CD4-positive, alpha-beta T cell treated with Interleukin-4 for 4 hours (primary cell): ENCODE measurements around the gene ADAM15.

Experiments used
- DNase-seq: peaks from one replicate; pipeline ENCODE4 v3.0.0-alpha.2; 2020

ADAM15 gene

DNA sequence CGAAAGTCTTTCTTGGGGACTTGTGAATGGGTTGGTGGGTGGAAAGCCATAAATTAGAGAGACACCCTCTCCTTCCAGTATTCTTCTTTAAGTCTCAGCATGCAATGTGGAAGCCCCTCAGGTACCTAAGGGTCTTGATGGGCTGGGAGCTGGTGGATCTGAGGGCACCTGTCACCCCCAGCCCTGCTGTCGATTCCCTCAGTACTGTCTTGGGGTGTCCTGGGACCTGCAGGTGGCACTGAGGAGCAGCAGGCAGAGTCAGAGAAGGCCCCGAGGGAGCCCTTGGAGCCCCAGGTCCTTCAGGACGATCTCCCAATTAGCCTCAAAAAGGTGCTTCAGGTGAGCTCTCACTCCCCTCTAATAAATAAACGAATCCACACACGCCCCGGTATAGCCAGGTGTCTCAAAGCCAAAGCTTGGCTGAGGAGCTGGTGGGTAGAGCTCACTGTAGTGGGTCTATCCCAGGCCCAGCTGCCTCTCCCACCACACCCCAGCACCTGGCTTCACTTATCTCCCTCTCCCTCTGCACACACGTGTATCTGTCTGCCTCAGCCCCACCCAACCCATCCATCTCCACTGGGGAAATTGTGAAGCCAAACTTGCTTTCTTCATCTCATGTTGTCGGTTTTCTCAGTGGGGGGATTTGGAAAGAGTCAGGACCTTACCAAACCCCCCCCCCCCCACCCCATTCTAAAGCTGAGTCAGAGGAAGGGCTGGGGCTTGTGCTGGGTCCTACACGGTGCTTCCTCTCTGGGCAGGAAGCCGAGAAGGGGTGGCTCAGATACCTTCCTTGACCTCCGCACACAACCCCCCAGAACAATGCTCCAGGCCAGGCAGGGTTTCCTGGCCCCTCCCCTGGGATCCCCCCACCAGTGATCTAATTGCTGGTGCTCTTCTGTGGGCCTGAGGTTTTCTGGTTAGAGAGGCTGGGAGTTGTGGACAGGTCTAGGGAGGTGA is 1.6 kb downstream of the ADAM15 start:
- no peak for DNase-seq

DNA sequence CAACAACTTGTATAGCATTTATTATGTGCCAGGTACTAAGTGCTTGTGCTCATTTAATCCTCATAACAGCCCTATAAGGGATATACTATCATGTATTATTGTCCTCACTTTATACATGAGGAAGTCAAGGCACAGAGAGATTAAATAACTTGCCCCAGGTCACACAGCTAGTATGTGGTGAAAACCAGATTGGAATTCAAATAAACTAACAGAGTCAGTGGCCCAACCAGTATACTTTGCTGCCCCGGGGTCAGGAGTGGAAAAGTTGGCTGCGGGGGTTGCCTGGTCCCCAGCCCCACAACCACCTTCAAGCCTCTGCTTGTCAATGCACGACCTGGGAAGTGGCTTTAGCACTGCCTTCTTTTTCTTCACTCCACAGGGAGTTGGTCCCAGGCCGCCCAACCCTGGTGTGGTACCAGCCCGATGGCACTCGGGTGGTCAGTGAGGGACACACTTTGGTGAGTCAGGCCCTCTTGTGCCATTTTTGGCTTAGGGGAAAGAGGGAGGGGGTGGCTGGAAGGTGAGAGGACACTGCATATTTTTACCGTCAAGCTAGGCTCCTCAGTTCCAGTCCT is 2.5 kb downstream of the ADAM15 start:
- no peak for DNase-seq

DNA sequence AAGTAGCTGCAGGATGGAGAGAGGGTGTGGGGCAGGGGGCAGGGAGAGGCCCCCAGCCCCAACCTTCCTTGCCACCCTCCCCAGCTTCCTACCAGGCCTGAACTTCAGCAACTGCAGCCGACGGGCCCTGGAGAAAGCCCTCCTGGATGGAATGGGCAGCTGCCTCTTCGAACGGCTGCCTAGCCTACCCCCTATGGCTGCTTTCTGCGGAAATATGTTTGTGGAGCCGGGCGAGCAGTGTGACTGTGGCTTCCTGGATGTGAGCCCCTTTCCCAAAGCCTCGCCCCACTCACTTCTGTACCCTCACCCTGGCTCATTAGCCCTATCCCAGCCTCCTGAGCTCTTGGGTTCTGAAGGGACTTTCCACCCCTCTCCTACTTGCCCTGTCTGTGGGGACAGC is 6.0 kb downstream of the ADAM15 start:
- DNase-seq, result no peak

DNA sequence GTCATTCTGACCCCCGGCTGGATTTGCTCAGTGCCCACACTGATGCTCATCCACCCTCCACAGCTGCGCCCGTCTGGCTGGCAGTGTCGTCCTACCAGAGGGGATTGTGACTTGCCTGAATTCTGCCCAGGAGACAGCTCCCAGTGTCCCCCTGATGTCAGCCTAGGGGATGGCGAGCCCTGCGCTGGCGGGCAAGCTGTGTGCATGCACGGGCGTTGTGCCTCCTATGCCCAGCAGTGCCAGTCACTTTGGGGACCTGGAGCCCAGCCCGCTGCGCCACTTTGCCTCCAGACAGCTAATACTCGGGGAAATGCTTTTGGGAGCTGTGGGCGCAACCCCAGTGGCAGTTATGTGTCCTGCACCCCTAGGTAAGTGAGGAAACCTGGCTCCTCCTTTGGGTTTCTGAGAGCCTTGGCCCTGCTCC is 6.7 kb downstream of the ADAM15 start:
- no peak for DNase-seq

DNA sequence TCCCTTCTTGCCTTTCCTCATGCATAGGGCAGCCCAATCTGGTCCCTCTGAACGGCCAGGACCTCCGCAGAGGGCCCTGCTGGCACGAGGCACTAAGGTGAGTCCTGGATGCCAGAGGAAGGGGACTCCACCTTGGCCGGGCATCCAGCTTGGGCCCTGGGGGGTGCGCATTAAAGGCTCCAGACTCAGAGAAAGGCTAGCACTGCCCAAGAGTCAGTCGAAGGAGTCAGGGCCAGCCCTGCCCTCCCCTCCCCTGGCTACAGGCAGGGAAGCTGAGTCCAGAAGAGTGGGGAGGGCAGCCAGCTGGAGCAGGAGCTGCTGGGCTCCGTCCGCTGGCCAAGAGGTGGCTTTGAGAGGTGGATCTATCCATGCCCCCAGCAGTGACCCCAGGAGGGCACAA is 9.6 kb downstream of the ADAM15 start:
- no peak for DNase-seq

DNA sequence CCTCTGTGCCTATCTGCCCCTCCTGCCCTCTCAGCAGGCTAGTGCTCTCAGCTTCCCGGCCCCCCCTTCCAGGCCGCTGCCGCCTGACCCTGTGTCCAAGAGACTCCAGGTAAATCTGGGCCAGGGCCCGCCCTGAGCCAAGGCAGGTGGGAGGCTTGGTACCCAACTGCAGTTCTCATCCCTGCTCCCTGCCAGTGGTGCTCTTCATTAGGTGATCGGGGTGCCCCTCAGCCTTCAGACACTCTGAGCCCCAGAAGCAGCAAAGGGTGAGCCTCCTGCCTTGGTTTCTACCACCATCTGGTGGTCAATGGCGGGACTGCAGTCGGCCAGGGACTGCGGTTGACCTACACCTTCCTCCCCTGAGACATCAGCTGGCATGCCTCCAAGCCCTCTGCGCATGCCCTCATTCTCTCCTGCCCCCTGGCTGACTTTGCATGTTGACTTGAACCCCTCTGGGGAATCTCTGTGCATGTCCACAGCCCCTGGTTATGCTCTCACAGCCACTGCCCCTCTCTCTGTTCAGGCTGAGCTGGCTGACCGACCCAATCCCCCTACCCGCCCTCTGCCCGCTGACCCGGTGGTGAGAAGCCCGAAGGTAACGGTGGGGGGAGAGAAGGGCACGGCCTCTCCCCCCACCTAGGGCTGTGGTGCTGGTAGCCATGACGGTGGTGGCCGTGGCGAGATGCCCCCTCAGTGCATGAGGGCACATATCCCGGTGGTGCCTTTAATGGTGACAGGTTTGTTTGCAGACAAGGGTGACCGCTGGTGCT is 10.4 kb downstream of the ADAM15 start:
- DNase-seq, result peak; percentile 92

DNA sequence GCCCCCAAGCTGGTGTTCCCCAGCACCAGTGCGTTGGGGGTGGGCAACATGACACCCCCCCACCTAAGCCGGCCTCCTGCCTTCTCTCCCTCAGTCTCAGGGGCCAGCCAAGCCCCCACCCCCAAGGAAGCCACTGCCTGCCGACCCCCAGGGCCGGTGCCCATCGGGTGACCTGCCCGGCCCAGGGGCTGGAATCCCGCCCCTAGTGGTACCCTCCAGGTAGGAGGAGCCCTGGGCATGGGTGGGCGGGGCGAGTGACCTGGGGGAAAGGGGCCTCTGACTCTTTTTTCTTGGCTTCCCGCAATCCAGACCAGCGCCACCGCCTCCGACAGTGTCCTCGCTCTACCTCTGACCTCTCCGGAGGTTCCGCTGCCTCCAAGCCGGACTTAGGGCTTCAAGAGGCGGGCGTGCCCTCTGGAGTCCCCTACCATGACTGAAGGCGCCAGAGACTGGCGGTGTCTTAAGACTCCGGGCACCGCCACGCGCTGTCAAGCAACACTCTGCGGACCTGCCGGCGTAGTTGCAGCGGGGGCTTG is 11.1 kb downstream of the ADAM15 start:
- no peak for DNase-seq

DNA sequence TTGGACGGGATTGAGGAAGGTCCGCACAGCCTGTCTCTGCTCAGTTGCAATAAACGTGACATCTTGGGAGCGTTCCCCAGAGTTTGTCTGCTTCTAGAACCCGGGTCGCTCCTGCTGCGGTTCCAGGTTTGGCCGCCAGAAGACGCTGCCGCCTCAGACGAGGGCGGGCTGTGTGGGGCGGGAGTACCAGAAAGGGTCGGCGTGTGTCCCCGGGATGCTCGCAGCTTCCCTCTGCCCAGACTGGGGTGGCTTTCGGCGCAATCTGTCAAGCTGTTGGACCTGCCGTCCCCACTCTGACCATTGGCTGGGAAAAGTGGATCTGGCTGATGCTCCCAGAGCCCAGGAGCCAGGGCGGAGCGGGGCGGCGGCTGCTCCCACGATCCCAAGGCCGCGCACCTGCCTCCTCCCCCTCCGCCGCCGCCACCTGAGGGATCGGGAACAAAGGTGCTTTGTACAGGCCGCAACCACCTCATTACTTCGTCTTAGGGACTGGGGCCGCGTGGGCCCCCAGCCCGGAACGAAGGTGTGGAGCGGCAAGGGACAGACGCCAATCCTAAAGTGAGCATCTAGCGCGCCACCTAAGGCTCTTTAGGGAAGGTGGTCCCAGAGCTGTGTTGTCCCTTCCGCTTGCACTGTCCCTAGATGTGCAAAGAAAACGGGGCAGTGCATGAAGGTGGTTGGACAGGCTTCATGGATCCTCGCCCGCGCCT is 11.7 kb downstream of the ADAM15 start:
- DNase-seq, result peak; percentile 58

DNA sequence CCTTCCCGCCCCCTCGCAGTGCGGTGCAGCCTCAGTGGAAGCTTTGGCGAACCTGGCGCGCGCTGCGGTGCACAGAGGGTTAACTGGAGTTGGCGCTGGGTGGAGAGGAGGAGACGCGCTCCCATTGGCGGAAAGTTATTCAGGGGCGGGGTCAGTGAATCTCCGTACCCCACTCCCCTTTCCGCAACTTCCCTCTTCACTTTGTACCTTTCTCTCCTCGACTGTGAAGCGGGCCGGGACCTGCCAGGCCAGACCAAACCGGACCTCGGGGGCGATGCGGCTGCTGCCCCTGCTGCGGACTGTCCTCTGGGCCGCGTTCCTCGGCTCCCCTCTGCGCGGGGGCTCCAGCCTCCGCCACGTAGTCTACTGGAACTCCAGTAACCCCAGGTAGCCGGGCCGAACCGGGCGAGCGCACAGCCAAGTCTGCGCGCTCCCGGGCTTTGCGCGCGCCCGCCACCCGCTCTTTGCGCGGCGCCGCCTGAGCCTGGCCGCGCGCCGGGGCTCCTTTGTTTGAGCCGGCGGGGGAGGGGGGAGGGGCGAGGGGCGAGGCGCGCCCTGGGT is 12.5 kb downstream of the ADAM15 start, which contains the start of gene EFNA4:
EFNA4 (plus strand) TSS at position 191 of the 561 bp plus-strand sequence; CDS start at position 275, 84 bp downstream.
- peak; percentile 81 for DNase-seq

DNA sequence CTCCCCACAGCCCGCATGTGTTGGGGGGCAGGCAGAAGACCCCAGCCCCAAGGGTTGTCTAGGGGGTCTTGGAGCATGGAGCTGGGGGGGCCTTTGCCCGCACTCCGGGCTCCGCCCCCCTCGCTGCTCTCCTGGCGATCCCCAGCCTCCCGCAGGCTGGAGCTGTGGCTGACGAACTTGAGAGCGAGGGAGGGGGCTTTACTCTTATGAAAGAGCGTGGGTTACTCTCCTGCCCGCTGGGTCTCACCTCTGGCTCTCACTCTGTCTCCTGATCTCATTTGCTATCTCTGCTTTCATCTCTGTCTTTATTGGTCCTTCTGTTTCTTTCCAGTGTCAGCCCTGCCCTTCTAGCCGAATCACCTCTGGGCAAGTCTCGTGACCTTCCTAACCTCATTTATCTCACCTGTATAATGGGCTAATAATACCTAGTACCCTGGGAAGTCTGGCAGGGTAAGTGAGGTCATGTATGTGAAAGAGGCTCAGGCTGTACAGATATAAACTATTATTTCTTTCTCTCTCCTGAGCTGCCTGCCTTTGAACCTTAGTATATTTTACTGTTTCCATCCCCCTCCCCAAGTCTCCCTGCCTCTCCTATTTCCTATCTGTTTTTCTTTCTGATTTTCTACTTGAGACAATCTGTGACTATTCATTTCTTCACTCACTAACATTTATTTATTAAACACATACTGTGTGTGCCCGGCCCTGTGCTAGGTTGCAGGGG is 13.2 kb downstream of the ADAM15 start:
- DNase-seq, result peak; percentile 21

DNA sequence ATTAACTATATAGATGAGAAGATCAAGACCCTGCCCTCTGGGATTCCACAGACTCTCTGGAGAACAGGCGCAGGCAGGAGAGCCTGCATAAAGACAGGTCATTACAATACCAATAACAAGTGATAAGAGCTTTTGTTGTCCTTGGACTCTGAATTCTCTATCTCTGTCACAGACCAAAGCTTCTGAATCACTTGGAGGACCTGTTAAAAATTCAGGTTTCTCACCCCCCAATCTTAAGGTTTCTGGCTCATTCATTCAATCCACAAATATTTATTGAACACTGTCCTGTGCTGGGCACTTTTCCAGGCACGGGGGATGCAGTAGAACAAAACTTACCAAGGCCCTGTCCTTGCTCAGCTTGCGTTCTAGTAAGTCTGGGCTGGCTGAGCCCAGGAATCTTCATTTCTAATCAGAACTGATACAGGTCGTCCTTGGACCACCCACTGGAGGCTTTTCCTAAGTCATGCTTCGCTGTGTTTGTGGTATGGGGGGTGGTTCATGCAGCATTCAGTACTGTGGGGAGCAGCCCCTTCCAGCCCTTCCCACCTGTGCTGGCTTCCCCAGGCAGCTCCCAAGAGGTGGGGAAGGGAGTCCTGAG is 13.8 kb downstream of the ADAM15 start:
- no peak for DNase-seq

DNA sequence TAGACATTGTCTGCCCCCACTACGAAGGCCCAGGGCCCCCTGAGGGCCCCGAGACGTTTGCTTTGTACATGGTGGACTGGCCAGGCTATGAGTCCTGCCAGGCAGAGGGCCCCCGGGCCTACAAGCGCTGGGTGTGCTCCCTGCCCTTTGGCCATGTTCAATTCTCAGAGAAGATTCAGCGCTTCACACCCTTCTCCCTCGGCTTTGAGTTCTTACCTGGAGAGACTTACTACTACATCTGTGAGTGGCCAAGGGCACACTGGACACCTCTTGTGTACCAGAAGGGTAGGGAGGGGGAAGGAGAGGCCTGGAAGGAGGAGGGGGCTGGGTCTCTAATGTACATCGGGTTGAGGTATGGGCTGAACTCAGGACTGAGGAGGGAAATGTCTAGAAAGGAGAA is 15.7 kb downstream of the ADAM15 start:
- no peak for DNase-seq

DNA sequence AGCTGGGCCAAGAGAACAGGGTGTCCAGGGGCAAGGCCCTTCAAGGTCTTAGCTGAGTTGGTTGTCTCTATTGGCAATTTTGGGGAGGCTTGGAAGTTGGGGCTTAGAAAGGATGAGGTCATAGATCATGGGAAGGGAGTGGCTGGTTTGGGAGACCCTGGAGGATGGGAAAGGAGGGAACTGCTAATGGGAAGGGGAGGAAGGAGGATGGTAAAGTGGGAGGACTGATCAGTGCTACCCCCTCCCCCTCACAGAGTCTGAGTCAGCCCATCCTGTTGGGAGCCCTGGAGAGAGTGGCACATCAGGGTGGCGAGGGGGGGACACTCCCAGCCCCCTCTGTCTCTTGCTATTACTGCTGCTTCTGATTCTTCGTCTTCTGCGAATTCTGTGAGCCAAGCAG is 17.5 kb downstream of the ADAM15 start:
- no peak for DNase-seq

DNA sequence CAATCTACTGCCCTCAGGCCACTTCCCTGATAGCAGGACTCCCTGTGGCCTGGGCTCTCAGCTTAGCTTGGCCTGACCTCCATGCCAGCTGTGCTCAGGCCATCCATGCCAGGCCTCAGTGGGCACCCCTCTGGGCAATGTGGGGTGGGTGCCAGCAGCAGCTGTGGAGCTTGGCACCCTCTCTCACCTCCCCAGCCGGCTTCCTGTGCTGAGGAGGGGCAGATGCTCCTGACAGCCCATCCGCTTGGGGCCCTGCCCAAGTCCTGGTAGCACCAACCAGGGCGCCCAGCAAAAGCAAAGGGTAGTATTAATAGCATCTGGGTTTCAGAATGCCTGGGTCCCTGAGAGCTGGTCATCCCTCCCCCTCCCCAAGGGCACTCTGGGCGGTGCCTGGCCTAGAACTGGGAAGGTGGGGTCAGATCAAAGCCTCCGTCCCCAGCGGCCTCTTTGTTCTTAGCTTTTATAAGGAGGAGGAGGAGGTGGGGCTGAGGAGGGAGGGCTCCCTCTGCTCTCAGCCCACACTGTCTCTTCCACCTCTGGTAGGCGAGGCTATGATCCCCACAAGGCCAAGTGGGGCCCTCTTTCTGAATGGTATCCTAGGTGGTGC is 18.5 kb downstream of the ADAM15 start:
- no peak for DNase-seq

DNA sequence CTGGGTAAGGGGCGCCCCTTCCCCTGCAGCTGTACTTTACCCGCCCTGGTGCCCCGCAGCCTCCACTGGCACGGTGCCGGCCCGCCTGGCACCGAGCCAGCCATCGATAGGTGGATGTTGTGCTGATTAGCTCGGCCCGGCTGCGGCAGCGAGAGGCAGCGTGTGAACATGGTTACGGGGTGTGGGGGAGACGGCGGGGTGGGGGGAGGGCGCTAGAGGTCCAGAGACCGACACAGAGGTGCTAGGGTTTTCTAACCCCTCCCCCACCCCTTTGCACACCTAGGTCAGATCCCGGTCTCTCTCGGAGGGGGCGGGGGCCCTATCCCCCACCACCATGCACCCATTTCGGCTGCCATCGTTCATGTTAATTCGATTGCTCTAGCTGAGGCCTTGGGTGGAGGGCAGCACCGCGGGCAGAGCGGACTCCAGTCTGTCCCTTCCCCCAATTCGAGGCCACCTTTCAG is 19.1 kb downstream of the ADAM15 start:
- DNase-seq, result no peak

DNA sequence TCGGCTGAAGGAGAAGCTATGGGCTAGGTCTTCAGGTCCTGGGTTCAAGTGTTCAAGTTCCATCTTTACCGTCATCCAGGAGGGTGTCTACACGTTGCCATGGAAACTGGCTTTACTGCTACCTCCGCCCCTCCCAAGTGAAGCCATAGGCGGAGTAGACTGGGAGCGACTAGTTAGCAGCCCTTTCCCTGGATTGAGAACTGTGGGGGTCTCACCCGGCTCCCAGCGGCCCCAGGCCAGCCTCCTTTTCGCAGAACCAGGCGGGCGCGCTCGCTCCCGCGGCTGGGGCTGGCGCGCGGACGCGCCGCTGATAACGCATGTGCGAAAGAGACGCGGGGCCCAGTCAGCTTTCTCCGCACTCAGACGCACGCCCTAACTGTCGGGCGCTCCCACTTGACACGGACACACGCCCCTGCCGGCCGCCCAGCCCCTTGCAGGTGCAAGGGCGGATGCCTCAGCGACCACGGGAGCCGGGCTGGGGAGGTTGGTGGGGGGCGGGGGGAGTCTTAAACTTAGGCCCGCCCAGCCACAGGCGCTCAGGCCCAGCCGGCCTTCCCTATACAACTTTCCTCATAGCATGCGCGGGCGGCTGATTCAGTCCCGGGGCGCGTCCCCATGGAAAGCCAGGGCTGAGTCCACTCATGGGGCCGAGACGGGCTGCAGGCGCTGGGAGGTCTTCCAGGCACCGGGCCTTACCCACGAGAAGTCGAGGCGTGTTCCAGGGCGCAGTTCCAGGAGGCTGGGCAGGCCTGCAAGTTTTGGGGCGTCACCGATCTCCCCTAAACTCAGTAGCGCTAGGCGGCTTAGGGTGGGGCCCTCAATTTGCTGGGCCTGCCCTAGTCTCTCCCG is 19.8 kb downstream of the ADAM15 start:
- DNase-seq, result peak; percentile 65

DNA sequence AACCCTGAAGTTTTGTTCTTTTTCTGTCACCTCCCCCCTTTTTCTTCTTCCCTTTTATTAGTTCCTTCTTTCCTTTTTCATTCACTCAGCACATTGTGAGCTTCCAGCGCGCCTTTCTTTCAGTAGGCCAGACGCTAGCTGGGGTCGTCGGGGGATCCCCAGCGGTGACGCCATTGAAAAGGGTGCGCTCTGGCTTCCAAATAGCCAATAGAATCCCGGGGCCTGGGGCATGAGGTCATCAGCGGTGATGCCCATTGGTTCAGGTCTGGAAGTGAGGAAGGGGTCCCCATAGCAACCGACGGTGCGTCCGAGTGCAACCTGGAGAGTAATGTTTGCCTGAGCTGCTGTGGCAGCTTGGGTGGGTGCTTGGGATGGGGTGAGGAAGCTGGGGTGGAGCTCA is 20.6 kb downstream of the ADAM15 start:
- DNase-seq, result no peak

DNA sequence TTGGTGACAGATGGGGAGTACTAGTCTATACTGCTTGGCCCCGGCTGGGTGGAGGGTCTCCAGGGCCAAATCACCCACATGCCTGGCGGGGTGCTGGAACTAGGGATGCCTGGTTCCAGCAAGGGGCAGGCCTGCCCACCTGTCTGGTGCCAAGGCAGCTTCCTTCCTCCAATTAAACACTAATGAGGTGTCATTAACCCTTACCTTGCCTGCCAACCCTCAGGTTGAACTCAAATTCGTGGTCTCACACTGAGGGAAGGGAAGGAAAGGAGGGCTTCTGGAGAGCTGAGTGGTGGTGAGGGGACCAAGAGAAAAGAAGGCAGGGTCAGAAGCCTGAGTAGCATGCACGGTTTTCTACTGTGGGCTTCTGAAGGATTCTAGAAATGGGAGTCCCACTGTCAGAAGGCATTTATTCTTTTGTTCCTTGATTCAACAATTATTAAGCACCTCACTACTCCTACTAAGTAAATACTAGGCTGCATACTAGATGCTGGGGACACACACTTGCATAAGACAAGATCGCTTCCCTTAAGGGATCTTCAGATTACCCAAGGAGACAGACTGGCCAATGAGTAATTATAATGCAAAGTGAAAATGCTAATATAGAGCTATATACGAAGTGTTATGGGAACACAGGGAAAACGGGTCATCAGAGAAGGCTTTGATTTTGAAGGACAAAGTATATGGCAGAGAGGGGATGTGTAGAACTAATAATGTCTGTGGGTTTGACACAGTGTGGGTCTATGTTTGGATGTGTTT is 21.6 kb downstream of the ADAM15 start:
- DNase-seq, result no peak
